HepG2 (cell line): ENCODE measurements around the gene USE1. TPM values are rescaled to one million over a fixed set of nuclear protein-coding genes. Genes with fewer than 3 reads are reported as not detected.

Experiments
- CHD2 ChIP-seq: IDR thresholded peaks from 2 replicates; pipeline ENCODE4 v1.6.1; 2011; ENCODE audit warnings: low read depth, low read length, improper control_type of control experiment
- DR1 ChIP-seq: sonication (generic); formaldehyde crosslinking; IDR thresholded peaks from 2 replicates; pipeline ENCODE4 v1.8.0; 2021; ENCODE audit warnings: mild to moderate bottlenecking, missing genetic modification reagents, inconsistent platforms
- IKZF1 ChIP-seq: fragments of 450-650 bp; IDR thresholded peaks from 2 replicates; pipeline ENCODE4 v1.7.1; 2016
- IKZF5 ChIP-seq: IDR thresholded peaks from 2 replicates; pipeline ENCODE4 v1.6.1; 2018; ENCODE audit warnings: missing genetic modification reagents, mild to moderate bottlenecking, missing compliant biosample characterization
- MEIS1 ChIP-seq: sonication (generic); formaldehyde crosslinking; IDR thresholded peaks from 2 replicates; pipeline ENCODE4 v1.9.0; 2021; ENCODE audit warnings: mild to moderate bottlenecking, missing genetic modification reagents, moderate library complexity, borderline replicate concordance
- MTA3 ChIP-seq: sonication (generic); formaldehyde crosslinking; IDR thresholded peaks from 2 replicates; pipeline ENCODE4 v1.4.0; 2020; ENCODE audit warnings: missing genetic modification reagents
- PAF1 ChIP-seq: IDR thresholded peaks from 2 replicates; pipeline ENCODE4 v1.6.1; 2016; ENCODE audit warnings: missing genetic modification reagents, missing compliant biosample characterization
- TFDP1 ChIP-seq: IDR thresholded peaks from 2 replicates; pipeline ENCODE4 v1.6.1; 2016; ENCODE audit warnings: missing compliant biosample characterization, missing genetic modification reagents, borderline replicate concordance
- THRA ChIP-seq: sonication (generic); formaldehyde crosslinking; IDR thresholded peaks from 2 replicates; pipeline ENCODE4 v1.4.0; 2020; ENCODE audit warnings: missing genetic modification reagents, borderline replicate concordance
- THYN1 ChIP-seq: sonication (generic); formaldehyde crosslinking; IDR thresholded peaks from 2 replicates; pipeline ENCODE4 v1.8.1; 2023; ENCODE audit warnings: low read depth, mild to moderate bottlenecking, moderate library complexity, missing genetic modification reagents, borderline replicate concordance
- ZNF382 ChIP-seq: sonication (generic); formaldehyde crosslinking; IDR thresholded peaks from 2 replicates; pipeline ENCODE4 v1.5.0; 2020; ENCODE audit warnings: missing genetic modification reagents, mild to moderate bottlenecking, borderline replicate concordance
- ZNF547 ChIP-seq: sonication (generic); formaldehyde crosslinking; IDR thresholded peaks from 2 replicates; pipeline ENCODE4 v1.5.1; 2020; ENCODE audit warnings: mild to moderate bottlenecking, missing genetic modification reagents
- ZNF550 ChIP-seq: sonication (generic); formaldehyde crosslinking; IDR thresholded peaks from 2 replicates; pipeline ENCODE4 v1.4.0; 2020; ENCODE audit warnings: mild to moderate bottlenecking, missing genetic modification reagents, borderline replicate concordance
- ZNF737 ChIP-seq: sonication (generic); formaldehyde crosslinking; IDR thresholded peaks from 2 replicates; pipeline ENCODE4 v1.5.0; 2020; ENCODE audit warnings: missing genetic modification reagents, mild to moderate bottlenecking, borderline replicate concordance
- polyA plus RNA-seq, 8 experiments: library from polyadenylated mRNA; depleted of rRNA in 3 of 8; stranded (reverse) in 7 of 8; unstranded in 1 of 8; fragments of >200 nt; fragmentation: Illumina TruSeq in 4 of 8; extraction: Trizol in 4 of 8; gene quantifications; 2 replicates each; pipeline versions ENCODE4 v1.2.1 to v1.2.3, GENCODE V29; 2011 to 2016; ENCODE audit warnings: low read depth in 4 of 8, missing spikeins in 1 of 8, mixed read lengths in 1 of 8; ENCODE audit not compliant: insufficient read depth in 1 of 8
- total RNA-seq, 5 experiments: library from RNA; depleted of rRNA; stranded (reverse); fragments of >200 nt; fragmentation: Illumina TruSeq; extraction: Trizol; gene quantifications; 2 replicates each; pipeline ENCODE4 v1.2.3, GENCODE V29; 2016; ENCODE audit warnings: low read depth in 1 of 5
- TF ChIP-seq, protein P1 (sequence below): sonication (generic); formaldehyde crosslinking; IDR thresholded peaks from 2 replicates; pipeline ENCODE4 v1.5.0; 2020; ENCODE audit warnings: mild to moderate bottlenecking, missing genetic modification reagents
- TF ChIP-seq, protein P2 (sequence below): sonication (generic); formaldehyde crosslinking; IDR thresholded peaks from 2 replicates; pipeline ENCODE4 v1.8.1; 2023; ENCODE audit warnings: mild to moderate bottlenecking, missing genetic modification reagents, borderline replicate concordance
- TF ChIP-seq, protein P3 (sequence below): sonication (generic); formaldehyde crosslinking; IDR thresholded peaks from 2 replicates; pipeline ENCODE4 v1.5.0; 2020; ENCODE audit warnings: missing genetic modification reagents
- TF ChIP-seq, protein P4 (sequence below): sonication (generic); formaldehyde crosslinking; IDR thresholded peaks from 2 replicates; pipeline ENCODE4 v1.8.1; 2023; ENCODE audit warnings: mild to moderate bottlenecking, inconsistent platforms, moderate library complexity, missing genetic modification reagents, borderline replicate concordance

Gene USE1
- total and polyA plus RNA-seq, 2 of the 13 experiments (the other 11 are each of a cell fraction or from before 2014, with no cell fraction given): 9.9 to 17.6 TPM

GRCh38 chr19:17248011-17248776 lies 33.0 kb downstream of the USE1 start (continued):
- no peak for TF ChIP-seq MTA3 (CRISPR knock-in tag)
- no peak for TF ChIP-seq ZNF550 (CRISPR knock-in tag)
- TF ChIP-seq TFDP1 (CRISPR knock-in tag): peak; percentile 53; the same call in 1 of the 2 replicates
- peak; percentile 18; the same call in 1 of the 2 replicates for TF ChIP-seq CHD2
- no peak for TF ChIP-seq IKZF1
- no peak for TF ChIP-seq THYN1 (CRISPR knock-in tag)
- TF ChIP-seq ZNF382 (CRISPR knock-in tag): no peak
- no peak for TF ChIP-seq DR1 (CRISPR knock-in tag)
- peak; percentile 98 for TF ChIP-seq THRA
- no peak; the same call in 1 of the 2 replicates for TF ChIP-seq ZNF547 (CRISPR knock-in tag)
- TF ChIP-seq, protein P1, sequence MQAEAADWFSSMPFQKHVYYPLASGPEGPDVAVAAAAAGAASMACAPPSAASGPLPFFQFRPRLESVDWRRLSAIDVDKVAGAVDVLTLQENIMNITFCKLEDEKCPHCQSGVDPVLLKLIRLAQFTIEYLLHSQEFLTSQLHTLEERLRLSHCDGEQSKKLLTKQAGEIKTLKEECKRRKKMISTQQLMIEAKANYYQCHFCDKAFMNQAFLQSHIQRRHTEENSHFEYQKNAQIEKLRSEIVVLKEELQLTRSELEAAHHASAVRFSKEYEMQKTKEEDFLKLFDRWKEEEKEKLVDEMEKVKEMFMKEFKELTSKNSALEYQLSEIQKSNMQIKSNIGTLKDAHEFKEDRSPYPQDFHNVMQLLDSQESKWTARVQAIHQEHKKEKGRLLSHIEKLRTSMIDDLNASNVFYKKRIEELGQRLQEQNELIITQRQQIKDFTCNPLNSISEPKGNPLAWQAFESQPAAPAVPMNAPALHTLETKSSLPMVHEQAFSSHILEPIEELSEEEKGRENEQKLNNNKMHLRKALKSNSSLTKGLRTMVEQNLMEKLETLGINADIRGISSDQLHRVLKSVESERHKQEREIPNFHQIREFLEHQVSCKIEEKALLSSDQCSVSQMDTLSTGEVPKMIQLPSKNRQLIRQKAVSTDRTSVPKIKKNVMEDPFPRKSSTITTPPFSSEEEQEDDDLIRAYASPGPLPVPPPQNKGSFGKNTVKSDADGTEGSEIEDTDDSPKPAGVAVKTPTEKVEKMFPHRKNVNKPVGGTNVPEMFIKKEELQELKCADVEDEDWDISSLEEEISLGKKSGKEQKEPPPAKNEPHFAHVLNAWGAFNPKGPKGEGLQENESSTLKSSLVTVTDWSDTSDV (CRISPR knock-in tag): 0 out of 2 replicates have a peak, but pooled peaks have one; percentile 78
- TF ChIP-seq, protein P2, sequence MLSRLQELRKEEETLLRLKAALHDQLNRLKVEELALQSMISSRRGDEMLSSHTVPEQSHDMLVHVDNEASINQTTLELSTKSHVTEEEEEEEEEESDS: no peak
- TF ChIP-seq MEIS1: 0 out of 2 replicates have a peak, but pooled peaks have one; percentile 80
- TF ChIP-seq, protein P3, sequence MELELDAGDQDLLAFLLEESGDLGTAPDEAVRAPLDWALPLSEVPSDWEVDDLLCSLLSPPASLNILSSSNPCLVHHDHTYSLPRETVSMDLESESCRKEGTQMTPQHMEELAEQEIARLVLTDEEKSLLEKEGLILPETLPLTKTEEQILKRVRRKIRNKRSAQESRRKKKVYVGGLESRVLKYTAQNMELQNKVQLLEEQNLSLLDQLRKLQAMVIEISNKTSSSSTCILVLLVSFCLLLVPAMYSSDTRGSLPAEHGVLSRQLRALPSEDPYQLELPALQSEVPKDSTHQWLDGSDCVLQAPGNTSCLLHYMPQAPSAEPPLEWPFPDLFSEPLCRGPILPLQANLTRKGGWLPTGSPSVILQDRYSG (CRISPR knock-in tag): no peak
- TF ChIP-seq, protein P4, sequence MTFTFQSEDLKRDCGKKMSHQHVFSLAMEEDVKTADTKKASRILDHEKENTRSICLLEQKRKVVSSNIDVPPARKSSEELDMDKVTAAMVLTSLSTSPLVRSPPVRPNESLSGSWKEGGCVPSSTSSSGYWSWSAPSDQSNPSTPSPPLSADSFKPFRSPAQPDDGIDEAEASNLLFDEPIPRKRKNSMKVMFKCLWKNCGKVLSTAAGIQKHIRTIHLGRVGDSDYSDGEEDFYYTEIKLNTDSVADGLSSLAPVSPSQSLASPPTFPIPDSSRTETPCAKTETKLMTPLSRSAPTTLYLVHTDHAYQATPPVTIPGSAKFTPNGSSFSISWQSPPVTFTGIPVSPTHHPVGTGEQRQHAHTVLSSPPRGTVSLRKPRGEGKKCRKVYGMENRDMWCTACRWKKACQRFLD: peak; percentile 50; the same call in 1 of the 2 replicates
- TF ChIP-seq IKZF5 (CRISPR knock-in tag): peak; percentile 80; the same call in 1 of the 2 replicates
- no peak for TF ChIP-seq ZNF737 (CRISPR knock-in tag)
- no peak for TF ChIP-seq PAF1 (CRISPR knock-in tag)
